Ishikawa (cell line): ENCODE data around the gene OTUD4.

Experiments
- CREB1 ChIP-seq: IDR thresholded peaks from 2 replicates; pipeline ENCODE4 v1.6.1; 2012; ENCODE audit warnings: low read depth
- EP300 ChIP-seq: IDR thresholded peaks from 2 replicates; pipeline ENCODE4 v1.6.1; 2012; ENCODE audit warnings: borderline replicate concordance
- REST ChIP-seq: IDR thresholded peaks from 2 replicates; pipeline ENCODE4 v1.6.1; 2012; ENCODE audit warnings: low read depth, mild to moderate bottlenecking

- TF ChIP-seq CREB1 (no peak), REST (no peak), EP300 (no peak)
Measured at GRCh38 chr4:145171911-145172310, 8.5 kb downstream of the OTUD4 start.
